IMR-90 (cell line): ENCODE data around the gene UGT1A1.

Experiments used
- BHLHE40 ChIP-seq: fragments of 150-350 bp; IDR thresholded peaks from 2 replicates; pipeline ENCODE4 v1.6.1; 2016; ENCODE audit warnings: mild to moderate bottlenecking, low read depth, low read length
- CHD1 ChIP-seq: IDR thresholded peaks from 2 replicates; pipeline ENCODE4 v1.6.1; 2012; ENCODE audit warnings: low read depth, low read length, improper control_type of control experiment
- FOS ChIP-seq: fragments of 150-350 bp; IDR thresholded peaks from 2 replicates; pipeline ENCODE4 v1.6.1; 2016; ENCODE audit warnings: low read depth, low read length
- POLR2A ChIP-seq: IDR thresholded peaks from 2 replicates; pipeline ENCODE4 v1.6.1; 2012; ENCODE audit warnings: mild to moderate bottlenecking, low read depth, low read length
- RCOR1 ChIP-seq: IDR thresholded peaks from 2 replicates; pipeline ENCODE4 v1.6.1; 2012; ENCODE audit warnings: mild to moderate bottlenecking, low read length, improper control_type of control experiment; ENCODE audit not compliant: insufficient replicate concordance
- RFX5 ChIP-seq: IDR thresholded peaks from 2 replicates; pipeline ENCODE4 v1.8.0; 2012; ENCODE audit warnings: low read depth, mild to moderate bottlenecking, low read length, moderate library complexity
- SMC3 ChIP-seq: fragments of 150-350 bp; IDR thresholded peaks from 2 replicates; pipeline ENCODE4 v1.6.1; 2016; ENCODE audit warnings: low read depth, mild to moderate bottlenecking, antibody characterized with exemption, low read length, moderate library complexity
- TF ChIP-seq, protein P1 (sequence below): conservative IDR thresholded peaks from 2 replicates; pipeline ENCODE4 v1.5.1; 2012; ENCODE audit warnings: mild to moderate bottlenecking, low read depth, low read length, improper control_type of control experiment
- TF ChIP-seq, protein P2 (sequence below): fragments of 150-350 bp; IDR thresholded peaks from 2 replicates; pipeline ENCODE4 v1.6.1; 2017; ENCODE audit warnings: mild to moderate bottlenecking, antibody characterized with exemption, low read length, low read depth

DNA sequence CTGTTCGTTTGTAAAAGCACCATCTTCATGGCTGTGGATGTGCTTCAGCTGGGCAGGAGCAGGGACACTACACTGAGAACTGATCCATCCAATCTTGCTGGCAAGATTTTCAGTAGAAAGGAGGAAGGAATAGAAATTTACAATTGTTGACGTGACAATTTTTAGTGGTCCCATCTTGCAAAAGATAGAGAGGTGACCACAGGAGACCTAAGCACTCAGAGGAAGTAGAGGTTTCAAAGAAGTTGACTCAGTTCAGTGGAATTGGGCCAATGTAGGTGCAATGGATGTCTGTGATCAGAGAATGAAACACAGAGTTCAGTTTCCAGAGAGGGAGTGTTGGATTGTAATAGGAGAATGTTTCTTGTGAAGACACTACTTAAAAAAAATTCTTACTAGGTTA is 45.9 kb upstream of the UGT1A1 start:
- TF ChIP-seq RFX5 (no peak), FOS (no peak), POLR2A (no peak), RCOR1 (no peak), BHLHE40 (no peak), CHD1 (no peak), SMC3 (no peak)
- TF ChIP-seq, protein P1, sequence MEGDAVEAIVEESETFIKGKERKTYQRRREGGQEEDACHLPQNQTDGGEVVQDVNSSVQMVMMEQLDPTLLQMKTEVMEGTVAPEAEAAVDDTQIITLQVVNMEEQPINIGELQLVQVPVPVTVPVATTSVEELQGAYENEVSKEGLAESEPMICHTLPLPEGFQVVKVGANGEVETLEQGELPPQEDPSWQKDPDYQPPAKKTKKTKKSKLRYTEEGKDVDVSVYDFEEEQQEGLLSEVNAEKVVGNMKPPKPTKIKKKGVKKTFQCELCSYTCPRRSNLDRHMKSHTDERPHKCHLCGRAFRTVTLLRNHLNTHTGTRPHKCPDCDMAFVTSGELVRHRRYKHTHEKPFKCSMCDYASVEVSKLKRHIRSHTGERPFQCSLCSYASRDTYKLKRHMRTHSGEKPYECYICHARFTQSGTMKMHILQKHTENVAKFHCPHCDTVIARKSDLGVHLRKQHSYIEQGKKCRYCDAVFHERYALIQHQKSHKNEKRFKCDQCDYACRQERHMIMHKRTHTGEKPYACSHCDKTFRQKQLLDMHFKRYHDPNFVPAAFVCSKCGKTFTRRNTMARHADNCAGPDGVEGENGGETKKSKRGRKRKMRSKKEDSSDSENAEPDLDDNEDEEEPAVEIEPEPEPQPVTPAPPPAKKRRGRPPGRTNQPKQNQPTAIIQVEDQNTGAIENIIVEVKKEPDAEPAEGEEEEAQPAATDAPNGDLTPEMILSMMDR = no peak
- TF ChIP-seq, protein P2, sequence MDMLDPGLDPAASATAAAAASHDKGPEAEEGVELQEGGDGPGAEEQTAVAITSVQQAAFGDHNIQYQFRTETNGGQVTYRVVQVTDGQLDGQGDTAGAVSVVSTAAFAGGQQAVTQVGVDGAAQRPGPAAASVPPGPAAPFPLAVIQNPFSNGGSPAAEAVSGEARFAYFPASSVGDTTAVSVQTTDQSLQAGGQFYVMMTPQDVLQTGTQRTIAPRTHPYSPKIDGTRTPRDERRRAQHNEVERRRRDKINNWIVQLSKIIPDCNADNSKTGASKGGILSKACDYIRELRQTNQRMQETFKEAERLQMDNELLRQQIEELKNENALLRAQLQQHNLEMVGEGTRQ = no peak
